HepG2 (cell line): ENCODE data around the gene NOTCH2. TPM values are rescaled to one million over a fixed set of nuclear protein-coding genes. Genes with fewer than 3 reads are reported as not detected.

Experiments used
- ATAC-seq: fragments of 200-7000 bp; cut with Tn5 transposase; 3 replicates; pipeline ENCODE4 v1.9.1; 2020; ENCODE audit warnings: mild to moderate bottlenecking, moderate library complexity
- BruUV-seq: library from RNA; stranded (reverse); fragments of 400-500 nt; replicated peaks from 2 replicates; lab custom pipeline; 2021; lab: Mats Ljungman, UMichigan
- CTCF ChIA-PET: fragments of 300-600 bp; formaldehyde crosslinking; extraction: SDS; loops from one replicate; lab custom pipeline; 2021; ENCODE audit warnings: low total read pairs, inconsistent platforms, low intra/inter-chr PET ratio; lab: Yijun Ruan, JAX
- POLR2A ChIA-PET: fragments of 350-600 bp; sonication (Branson Sonifier 250); formaldehyde crosslinking; loops from one replicate; lab custom pipeline; 2020; ENCODE audit warnings: antibody characterized with exemption, inconsistent platforms; lab: Yijun Ruan, JAX
- DNase-seq: peaks from one replicate; pipeline ENCODE4 v3.0.0-alpha.2; 2015; ENCODE audit warnings: low spot score
- FAIRE-seq: peaks from 3 replicates; lab custom pipeline; 2011; peaks lifted over from hg19 to GRCh38; lab: Jason Lieb, UNC
- H2AFZ ChIP-seq: one replicate; pipeline ENCODE4 v1.6.1; 2011; ENCODE audit warnings: low read length, inconsistent platforms
- H3K27ac ChIP-seq: fragments of 300-600 bp; 3 replicates; pipeline ENCODE4 v1.8.0; 2011; ENCODE audit warnings: mixed run types, mild to moderate bottlenecking, mixed read lengths, low read length, inconsistent platforms; ENCODE audit not compliant: insufficient read depth; ENCODE audit errors: extremely low read length
- H3K27me3 ChIP-seq, 2 experiments: fragments of 200-600 bp in 1 of 2; 2 replicates in 1 of 2; 3 replicates in 1 of 2; pipeline versions ENCODE4 v1.6.0 to v1.8.0; 2011; ENCODE audit warnings: low read length in 2 of 2, mild to moderate bottlenecking in 2 of 2, moderate library complexity in 2 of 2, inconsistent platforms in 1 of 2; ENCODE audit not compliant: insufficient read depth in 2 of 2, control insufficient read depth in 1 of 2
- H3K36me3 ChIP-seq, 2 experiments: fragments of 200-600 bp in 1 of 2; replicated peaks in 1 of 2; 2 replicates in 1 of 2; 3 replicates in 1 of 2; pipeline versions ENCODE4 v1.5.1 to v1.8.0; 2011; ENCODE audit warnings: low read length in 2 of 2, inconsistent platforms in 1 of 2; ENCODE audit not compliant: insufficient read depth in 2 of 2, control insufficient read depth in 1 of 2
- H3K4me1 ChIP-seq: 2 replicates; pipeline ENCODE4 v1.5.1; 2012; ENCODE audit warnings: low read length, inconsistent platforms; ENCODE audit not compliant: insufficient read depth
- H3K4me2 ChIP-seq: 2 replicates; pipeline ENCODE4 v1.6.0; 2011; ENCODE audit warnings: low read depth, low read length, inconsistent platforms
- H3K4me3 ChIP-seq, 3 experiments: fragments of 200-600 bp in 1 of 3; sonication (generic), shearing (Covaris generic) in 1 of 3; replicated peaks in 1 of 3; 2 replicates each; pipeline ENCODE4 v1.5.1; 2011 to 2016; ENCODE audit warnings: low read length in 3 of 3, inconsistent platforms in 2 of 3, low read depth in 2 of 3, mild to moderate bottlenecking in 2 of 3, control low read depth in 1 of 3, mixed read lengths in 1 of 3; ENCODE audit not compliant: insufficient read depth in 1 of 3
- H3K79me2 ChIP-seq: one replicate; pipeline ENCODE4 v1.6.1; 2011; ENCODE audit warnings: low read length, inconsistent platforms; ENCODE audit not compliant: insufficient read depth
- H3K9ac ChIP-seq: 2 replicates; pipeline ENCODE4 v1.6.0; 2011; ENCODE audit warnings: mild to moderate bottlenecking, low read depth, low read length, inconsistent platforms; ENCODE audit not compliant: insufficient read depth
- H3K9me3 ChIP-seq: 2 replicates; pipeline ENCODE4 v1.5.1; 2012; ENCODE audit warnings: mild to moderate bottlenecking, low read length
- H4K20me1 ChIP-seq: 2 replicates; pipeline ENCODE4 v1.6.0; 2011; ENCODE audit warnings: inconsistent platforms, mild to moderate bottlenecking, low read length, moderate library complexity; ENCODE audit not compliant: insufficient read depth
- MAFF ChIP-seq: IDR thresholded peaks from 2 replicates; pipeline ENCODE4 v1.6.1; 2011; ENCODE audit warnings: low read depth, low read length, improper control_type of control experiment
- MAFK ChIP-seq, 2 experiments: IDR thresholded peaks in 1 of 2; conservative IDR thresholded peaks in 1 of 2; 2 replicates each; pipeline ENCODE4 v1.6.1; 2011; ENCODE audit warnings: improper control_type of control experiment in 2 of 2, low read length in 2 of 2
- NFIB ChIP-seq: sonication (generic); formaldehyde crosslinking; IDR thresholded peaks from 2 replicates; pipeline ENCODE4 v1.9.0; 2021; ENCODE audit warnings: missing genetic modification reagents, mild to moderate bottlenecking, borderline replicate concordance
- NPAS2 ChIP-seq: sonication (generic); formaldehyde crosslinking; IDR thresholded peaks from 2 replicates; pipeline ENCODE4 v1.8.0; 2022; ENCODE audit warnings: mild to moderate bottlenecking, missing genetic modification reagents, borderline replicate concordance
- ZNF101 ChIP-seq: sonication (generic); formaldehyde crosslinking; IDR thresholded peaks from 2 replicates; pipeline ENCODE4 v1.4.0; 2020; ENCODE audit warnings: mild to moderate bottlenecking, low read depth, missing genetic modification reagents, borderline replicate concordance
- ZNF720 ChIP-seq: sonication (generic); formaldehyde crosslinking; IDR thresholded peaks from 2 replicates; pipeline ENCODE4 v1.4.0; 2020; ENCODE audit warnings: missing genetic modification reagents
- WGBS: methylation state at CpG from one replicate; pipeline ENCODE4 v1.1.6; 2017; ENCODE audit warnings: low lambda C conversion rate; 5-methylcytosine and 5-hydroxymethylcytosine counted together
- in situ Hi-C: cut with HindIII; loops from 2 replicates; pipeline ENCODE4 v1.10.0; 2017; ENCODE audit warnings: low pct_unique_long_range_greater_than_20kb; ENCODE audit not compliant: extremely low pct_ligation_motif_present
- intact Hi-C: fragments of 100-400 bp; cut with micrococcal nuclease; formaldehyde crosslinking; loops from one replicate; pipeline ENCODE4 v1.10.0; 2022; ENCODE audit not compliant: unreplicated experiment
- polyA plus RNA-seq, 8 experiments: library from polyadenylated mRNA; depleted of rRNA in 3 of 8; stranded (reverse) in 7 of 8; unstranded in 1 of 8; fragments of >200 nt; fragmentation: Illumina TruSeq in 4 of 8; extraction: Trizol in 4 of 8; gene quantifications; 2 replicates each; pipeline versions ENCODE4 v1.2.1 to v1.2.3, GENCODE V29; 2011 to 2016; ENCODE audit warnings: low read depth in 4 of 8, missing spikeins in 1 of 8, mixed read lengths in 1 of 8; ENCODE audit not compliant: insufficient read depth in 1 of 8
- total RNA-seq, 5 experiments: library from RNA; depleted of rRNA; stranded (reverse); fragments of >200 nt; fragmentation: Illumina TruSeq; extraction: Trizol; gene quantifications; 2 replicates each; pipeline ENCODE4 v1.2.3, GENCODE V29; 2016; ENCODE audit warnings: low read depth in 1 of 5
- TF ChIP-seq, protein P1 (sequence below): IDR thresholded peaks from 2 replicates; pipeline ENCODE4 v1.6.1; 2016; ENCODE audit warnings: mild to moderate bottlenecking, missing biosample characterization, missing genetic modification reagents
- TF ChIP-seq, protein P2 (sequence below): sonication (generic); formaldehyde crosslinking; IDR thresholded peaks from 2 replicates; pipeline ENCODE4 v1.4.0; 2020; ENCODE audit warnings: missing genetic modification reagents
- TF ChIP-seq, protein P3 (sequence below): sonication (generic); formaldehyde crosslinking; IDR thresholded peaks from 2 replicates; pipeline ENCODE4 v1.4.0; 2020; ENCODE audit warnings: mild to moderate bottlenecking, missing genetic modification reagents

NOTCH2 gene
- total and polyA plus RNA-seq, 2 of the 13 experiments (the other 11 are each of a cell fraction or from before 2014, with no cell fraction given), result 4.0 to 11.4 TPM

DNA sequence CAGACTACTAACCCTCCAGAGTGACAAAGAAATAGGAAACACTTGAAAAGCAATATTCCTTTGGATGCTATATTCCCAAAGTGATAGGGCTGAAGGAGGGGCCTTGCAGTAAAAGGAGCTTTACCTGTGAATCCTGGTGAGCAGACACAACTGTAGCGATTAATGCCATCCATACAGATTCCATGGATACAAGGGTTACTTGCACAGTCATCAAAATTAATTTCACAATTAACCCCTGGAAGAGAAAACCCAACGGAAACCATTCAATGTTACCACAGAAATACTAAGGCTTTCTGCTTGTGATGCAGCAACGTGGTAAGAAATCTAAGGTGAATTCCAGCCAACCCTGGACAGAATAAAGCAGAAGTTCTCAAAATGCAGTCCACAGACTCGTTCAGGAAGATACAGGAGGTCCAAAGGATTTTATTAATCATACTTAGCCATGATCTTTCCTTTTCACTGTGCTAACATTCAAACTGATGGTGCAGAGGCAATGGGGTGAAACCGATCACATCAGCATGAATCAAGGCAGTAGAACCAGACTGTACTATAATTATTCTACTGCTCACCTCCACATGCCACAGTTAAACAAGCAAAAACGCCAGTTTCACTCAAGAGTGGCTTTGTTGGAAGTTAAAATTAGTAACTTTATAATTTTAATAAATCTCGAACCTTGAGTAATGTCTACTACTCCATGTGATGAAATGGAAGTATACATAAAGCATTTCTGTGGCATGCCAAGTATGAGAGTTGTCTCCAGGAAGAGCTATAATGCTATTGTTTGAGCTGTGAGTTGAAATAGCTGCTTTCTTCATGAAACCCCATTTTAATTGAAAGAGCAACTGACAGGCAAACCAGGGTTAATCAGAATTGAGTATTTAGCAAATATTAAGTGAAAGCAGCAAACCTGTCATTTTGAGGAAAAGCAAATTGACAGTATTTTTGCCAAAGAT lies 109.9 kb downstream of the NOTCH2 start:
- ATAC-seq (no peak), FAIRE-seq (no peak), DNase-seq (no peak)
- no peak overlapping the region for H3K27ac ChIP-seq
- no peak overlapping the region for H2AFZ ChIP-seq
- H3K4me2 ChIP-seq, result no peak overlapping the region
- POLR2A ChIA-PET, result no interaction called here
- H3K9me3 ChIP-seq, result no peaks in the 10 kb centered on the region
- intact Hi-C loops, result loop anchor here (10.0 kb wide), 1 partner anchor 155 kb away; no protein-coding TSS in a partner anchor
- no peaks in the 10 kb centered on the region for H4K20me1 ChIP-seq
- H3K79me2 ChIP-seq, result no peaks in the 10 kb centered on the region
- H3K4me1 ChIP-seq, result peaks cover 57% of the 10 kb centered on the region
- CTCF ChIA-PET, result no interaction called here
- H3K4me3 ChIP-seq, result no peak overlapping the region
- peaks cover 0 to 5% of the 10 kb centered on the region in 2 experiments; a peak in 4 of 5 replicates for H3K36me3 ChIP-seq
- H3K9ac ChIP-seq, result no peak overlapping the region
- in situ Hi-C loops, result loop anchor here (10.0 kb wide), 1 partner anchor 85 kb away; no protein-coding TSS in a partner anchor
- no TSS peak for BruUV-seq
- 97% methylated on average over 7 of the region's 7 CpGs for WGBS
- TF ChIP-seq MAFF (peak; percentile 57), ZNF720 (CRISPR knock-in tag) (no peak), ZNF101 (CRISPR knock-in tag) (no peak), NFIB (CRISPR knock-in tag) (no peak), NPAS2 (no peak), MAFK (conservative IDR thresholded peaks at IDR 0.05 in 1 of 2, IDR thresholded peaks at IDR 0.05 in 1 of 2; ENCODE audit: low read length in 2 of 2) (peak in 1 of 2 experiments; percentile 79; a peak in 3 of 4 replicates)
- TF ChIP-seq, protein P1, sequence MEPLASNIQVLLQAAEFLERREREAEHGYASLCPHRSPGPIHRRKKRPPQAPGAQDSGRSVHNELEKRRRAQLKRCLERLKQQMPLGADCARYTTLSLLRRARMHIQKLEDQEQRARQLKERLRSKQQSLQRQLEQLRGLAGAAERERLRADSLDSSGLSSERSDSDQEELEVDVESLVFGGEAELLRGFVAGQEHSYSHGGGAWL (CRISPR knock-in tag), result no peak
- TF ChIP-seq, protein P2, sequence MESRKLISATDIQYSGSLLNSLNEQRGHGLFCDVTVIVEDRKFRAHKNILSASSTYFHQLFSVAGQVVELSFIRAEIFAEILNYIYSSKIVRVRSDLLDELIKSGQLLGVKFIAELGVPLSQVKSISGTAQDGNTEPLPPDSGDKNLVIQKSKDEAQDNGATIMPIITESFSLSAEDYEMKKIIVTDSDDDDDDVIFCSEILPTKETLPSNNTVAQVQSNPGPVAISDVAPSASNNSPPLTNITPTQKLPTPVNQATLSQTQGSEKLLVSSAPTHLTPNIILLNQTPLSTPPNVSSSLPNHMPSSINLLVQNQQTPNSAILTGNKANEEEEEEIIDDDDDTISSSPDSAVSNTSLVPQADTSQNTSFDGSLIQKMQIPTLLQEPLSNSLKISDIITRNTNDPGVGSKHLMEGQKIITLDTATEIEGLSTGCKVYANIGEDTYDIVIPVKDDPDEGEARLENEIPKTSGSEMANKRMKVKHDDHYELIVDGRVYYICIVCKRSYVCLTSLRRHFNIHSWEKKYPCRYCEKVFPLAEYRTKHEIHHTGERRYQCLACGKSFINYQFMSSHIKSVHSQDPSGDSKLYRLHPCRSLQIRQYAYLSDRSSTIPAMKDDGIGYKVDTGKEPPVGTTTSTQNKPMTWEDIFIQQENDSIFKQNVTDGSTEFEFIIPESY (CRISPR knock-in tag), result no peak
- TF ChIP-seq, protein P3, sequence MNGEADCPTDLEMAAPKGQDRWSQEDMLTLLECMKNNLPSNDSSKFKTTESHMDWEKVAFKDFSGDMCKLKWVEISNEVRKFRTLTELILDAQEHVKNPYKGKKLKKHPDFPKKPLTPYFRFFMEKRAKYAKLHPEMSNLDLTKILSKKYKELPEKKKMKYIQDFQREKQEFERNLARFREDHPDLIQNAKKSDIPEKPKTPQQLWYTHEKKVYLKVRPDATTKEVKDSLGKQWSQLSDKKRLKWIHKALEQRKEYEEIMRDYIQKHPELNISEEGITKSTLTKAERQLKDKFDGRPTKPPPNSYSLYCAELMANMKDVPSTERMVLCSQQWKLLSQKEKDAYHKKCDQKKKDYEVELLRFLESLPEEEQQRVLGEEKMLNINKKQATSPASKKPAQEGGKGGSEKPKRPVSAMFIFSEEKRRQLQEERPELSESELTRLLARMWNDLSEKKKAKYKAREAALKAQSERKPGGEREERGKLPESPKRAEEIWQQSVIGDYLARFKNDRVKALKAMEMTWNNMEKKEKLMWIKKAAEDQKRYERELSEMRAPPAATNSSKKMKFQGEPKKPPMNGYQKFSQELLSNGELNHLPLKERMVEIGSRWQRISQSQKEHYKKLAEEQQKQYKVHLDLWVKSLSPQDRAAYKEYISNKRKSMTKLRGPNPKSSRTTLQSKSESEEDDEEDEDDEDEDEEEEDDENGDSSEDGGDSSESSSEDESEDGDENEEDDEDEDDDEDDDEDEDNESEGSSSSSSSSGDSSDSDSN, result no peak
- no peaks in the 10 kb centered on the region for H3K27me3 ChIP-seq
